SH-SY5Y (cell line): ENCODE data around the gene HDAC6.

ENCODE experiments used
- GATA2 ChIP-seq: IDR thresholded peaks from 2 replicates; pipeline ENCODE4 v1.6.1; 2011; ENCODE audit warnings: mild to moderate bottlenecking, low read depth, low read length
- GATA3 ChIP-seq: IDR thresholded peaks from 2 replicates; pipeline ENCODE4 v1.6.1; 2011; ENCODE audit warnings: low read depth, mild to moderate bottlenecking, low read length, moderate library complexity

DNA sequence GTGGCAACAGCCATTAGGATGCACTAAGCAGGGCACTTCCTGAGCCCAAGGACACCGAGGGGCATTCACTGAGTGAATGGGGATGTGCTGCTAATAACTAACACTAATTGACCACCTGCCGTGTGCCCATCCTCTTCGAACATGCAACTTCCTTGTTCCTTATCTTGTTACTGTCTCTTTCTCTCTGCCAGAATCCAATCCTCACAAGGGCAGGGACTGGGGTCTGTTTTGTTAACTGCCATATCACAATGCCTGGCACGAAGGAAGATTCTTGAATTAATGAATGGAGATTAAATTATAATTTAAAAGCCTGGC, 25.7 kb downstream of the HDAC6 start:
- TF ChIP-seq GATA2: no peak
- no peak for TF ChIP-seq GATA3
